ENCODE data around the gene CTRB1. TPM values are rescaled to one million over a fixed set of nuclear protein-coding genes. Genes with fewer than 3 reads are reported as not detected.
"Not testable (repeated sequence)": the region's sequence is repeated elsewhere in the genome, so short reads cannot be mapped to it uniquely, and the experiment has no call there.

Gene CTRB1
- total RNA-seq, 4 donors from 2014 or later = not detected

DNA sequence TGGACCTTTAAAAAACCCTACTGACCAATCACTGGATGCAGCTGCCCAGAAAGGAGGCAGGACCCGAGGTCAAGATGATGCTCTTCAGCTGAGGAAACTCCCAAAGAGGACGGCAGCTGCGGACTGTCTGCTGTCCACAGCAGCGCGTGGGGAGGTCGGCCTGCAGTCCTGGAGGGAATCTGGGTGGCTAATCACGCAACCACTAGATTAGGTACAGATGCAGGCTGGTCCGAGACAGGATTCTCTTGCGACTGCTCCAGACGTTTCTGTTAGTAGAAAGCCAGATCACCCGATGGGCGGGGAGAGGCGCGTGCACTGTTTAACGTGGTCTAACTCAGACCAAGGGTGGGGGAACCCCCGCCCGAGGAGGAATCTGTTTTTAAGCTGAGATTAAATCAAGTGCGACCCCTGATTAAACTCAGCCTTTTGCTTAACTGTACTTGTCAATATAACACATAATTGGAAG lies 20.6 kb upstream of the CTRB1 start:
- no peaks in the 10 kb centered on the region for H3K36me3 ChIP-seq
- no peaks in the 10 kb centered on the region for H3K4me1 ChIP-seq
- H3K27me3 ChIP-seq = no peaks in the 10 kb centered on the region
- TF ChIP-seq POLR2A (IDR thresholded peaks at IDR 0.05) = no peak
- TF ChIP-seq, protein P1, sequence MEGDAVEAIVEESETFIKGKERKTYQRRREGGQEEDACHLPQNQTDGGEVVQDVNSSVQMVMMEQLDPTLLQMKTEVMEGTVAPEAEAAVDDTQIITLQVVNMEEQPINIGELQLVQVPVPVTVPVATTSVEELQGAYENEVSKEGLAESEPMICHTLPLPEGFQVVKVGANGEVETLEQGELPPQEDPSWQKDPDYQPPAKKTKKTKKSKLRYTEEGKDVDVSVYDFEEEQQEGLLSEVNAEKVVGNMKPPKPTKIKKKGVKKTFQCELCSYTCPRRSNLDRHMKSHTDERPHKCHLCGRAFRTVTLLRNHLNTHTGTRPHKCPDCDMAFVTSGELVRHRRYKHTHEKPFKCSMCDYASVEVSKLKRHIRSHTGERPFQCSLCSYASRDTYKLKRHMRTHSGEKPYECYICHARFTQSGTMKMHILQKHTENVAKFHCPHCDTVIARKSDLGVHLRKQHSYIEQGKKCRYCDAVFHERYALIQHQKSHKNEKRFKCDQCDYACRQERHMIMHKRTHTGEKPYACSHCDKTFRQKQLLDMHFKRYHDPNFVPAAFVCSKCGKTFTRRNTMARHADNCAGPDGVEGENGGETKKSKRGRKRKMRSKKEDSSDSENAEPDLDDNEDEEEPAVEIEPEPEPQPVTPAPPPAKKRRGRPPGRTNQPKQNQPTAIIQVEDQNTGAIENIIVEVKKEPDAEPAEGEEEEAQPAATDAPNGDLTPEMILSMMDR (IDR thresholded peaks at IDR 0.05) = no peak
- no peak overlapping the region for H3K27ac ChIP-seq
- no peaks in the 10 kb centered on the region for H3K9me3 ChIP-seq
- DNase-seq = no peak
- no peak overlapping the region for H3K4me3 ChIP-seq

GRCh38 chr16:75202069-75202590 lies 16.7 kb upstream of the CTRB1 start:
- TF ChIP-seq, protein P1 (IDR thresholded peaks at IDR 0.05) = no peak
- no peak for TF ChIP-seq POLR2A (IDR thresholded peaks at IDR 0.05)
- H3K27me3 ChIP-seq = no peaks in the 10 kb centered on the region
- H3K4me1 ChIP-seq = no peaks in the 10 kb centered on the region
- H3K27ac ChIP-seq = no peak overlapping the region
- DNase-seq = peak in 2 of 3 donors; percentile 13 to 26
- no peak overlapping the region for H3K4me3 ChIP-seq
- H3K36me3 ChIP-seq = no peaks in the 10 kb centered on the region
- no peaks in the 10 kb centered on the region for H3K9me3 ChIP-seq

DNA sequence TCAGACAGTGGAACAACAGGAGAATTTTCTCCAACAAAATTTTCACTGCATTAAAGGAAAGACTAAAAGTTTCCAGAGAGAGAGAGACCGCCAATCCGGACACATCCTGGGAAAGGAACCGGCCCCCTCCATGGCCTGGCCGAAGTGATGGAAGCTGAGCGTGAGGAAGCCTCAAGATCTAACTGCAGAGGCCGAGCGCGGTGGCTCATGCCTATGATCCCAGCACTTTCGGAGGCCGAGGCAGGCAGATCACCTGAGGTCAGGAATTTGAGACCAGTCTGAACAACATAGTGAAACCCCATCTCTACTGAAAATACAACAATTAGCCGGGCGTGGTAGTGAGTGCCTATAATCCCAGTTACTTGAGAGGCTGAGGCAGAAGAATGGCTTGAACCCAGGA lies 15.7 kb upstream of the CTRB1 start:
- Histone ChIP-seq H3K4me1 (no peaks in the 10 kb centered on the region), H3K9me3 (no peaks in the 10 kb centered on the region), H3K36me3 (no peaks in the 10 kb centered on the region), H3K27ac (no peak overlapping the region), H3K4me3 (no peak overlapping the region), H3K27me3 (no peaks in the 10 kb centered on the region)
- peak in 1 of 3 donors; percentile 26 for DNase-seq
- TF ChIP-seq, protein P1 (IDR thresholded peaks at IDR 0.05) = no peak
- TF ChIP-seq POLR2A (IDR thresholded peaks at IDR 0.05) = no peak

GRCh38 chr16:75203667-75204409 lies 14.9 kb upstream of the CTRB1 start:
- Histone ChIP-seq H3K27ac (no peak overlapping the region), H3K4me1 (no peaks in the 10 kb centered on the region), H3K4me3 (no peak overlapping the region), H3K9me3 (no peaks in the 10 kb centered on the region), H3K36me3 (no peaks in the 10 kb centered on the region), H3K27me3 (no peaks in the 10 kb centered on the region)
- TF ChIP-seq, protein P1 (IDR thresholded peaks at IDR 0.05) = no peak
- TF ChIP-seq POLR2A (IDR thresholded peaks at IDR 0.05) = no peak
- peak in 1 of 3 donors; percentile 44 for DNase-seq

GRCh38 chr16:75204410-75204758 lies 14.4 kb upstream of the CTRB1 start:
- no peak for TF ChIP-seq POLR2A (IDR thresholded peaks at IDR 0.05)
- TF ChIP-seq, protein P1 (IDR thresholded peaks at IDR 0.05) = no peak
- DNase-seq = peak in 1 of 3 donors; percentile 33
- H3K27me3 ChIP-seq = no peaks in the 10 kb centered on the region
- no peaks in the 10 kb centered on the region for H3K36me3 ChIP-seq
- no peak overlapping the region for H3K4me3 ChIP-seq
- no peaks in the 10 kb centered on the region for H3K9me3 ChIP-seq
- H3K4me1 ChIP-seq = no peaks in the 10 kb centered on the region
- H3K27ac ChIP-seq = no peak overlapping the region

DNA sequence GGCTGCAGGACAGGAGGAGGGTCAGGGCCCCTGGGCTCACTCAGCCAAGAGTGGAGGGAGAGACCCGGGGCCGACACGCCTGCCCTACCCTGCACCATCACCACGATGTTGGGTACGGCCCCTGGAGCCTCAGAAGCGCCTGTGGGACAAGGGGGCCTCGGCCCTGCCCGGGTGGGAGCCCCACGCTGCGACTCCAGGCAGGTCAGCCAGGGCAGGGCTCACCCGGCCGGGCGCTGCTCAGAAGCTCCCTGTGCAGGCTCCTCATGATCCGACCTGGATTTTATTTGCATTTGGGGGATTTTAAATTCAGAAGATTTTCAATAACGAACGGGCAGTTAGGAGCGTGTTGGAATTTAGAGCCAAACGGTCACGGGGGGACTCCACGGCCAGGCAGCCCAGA lies 13.9 kb upstream of the CTRB1 start:
- H3K4me3 ChIP-seq, H3K4me1 ChIP-seq, H3K9me3 ChIP-seq, H3K27me3 ChIP-seq, DNase-seq, H3K27ac ChIP-seq, H3K36me3 ChIP-seq: not testable (repeated sequence)

- not testable (repeated sequence) for H3K4me1 ChIP-seq, H3K9me3 ChIP-seq, H3K36me3 ChIP-seq, H3K4me3 ChIP-seq, H3K27ac ChIP-seq, DNase-seq, H3K27me3 ChIP-seq
Observed at GRCh38 chr16:75205438-75205837, 13.3 kb upstream of the CTRB1 start.

GRCh38 chr16:75205961-75206748 lies 12.6 kb upstream of the CTRB1 start:
- H3K4me1 ChIP-seq, H3K27ac ChIP-seq, H3K9me3 ChIP-seq, H3K4me3 ChIP-seq, H3K36me3 ChIP-seq, DNase-seq, H3K27me3 ChIP-seq: not testable (repeated sequence)

All from Peyer's patch (tissue), 4 donors.